SJSA1 (cell line): ENCODE measurements around the gene TSNAX. TPM values are rescaled to one million over a fixed set of nuclear protein-coding genes. Genes with fewer than 3 reads are reported as not detected.
A peak's percentile ranks its signal among the peaks of the same experiment; 100 is the strongest.

ENCODE experiments used
- DNase-seq, 2 experiments: peaks; one replicate each; pipeline ENCODE4 v3.0.0-alpha.2; 2015 to 2020; ENCODE audit warnings: low spot score in 2 of 2, low read depth in 1 of 2
- H3K27ac ChIP-seq: fragments of 250-450 bp; sonication (Bioruptor Pico); 2 replicates; pipeline ENCODE4 v1.5.1; 2020; ENCODE audit warnings: mild to moderate bottlenecking, moderate library complexity
- H3K27me3 ChIP-seq: fragments of 250-450 bp; sonication (Bioruptor Pico); replicated peaks from 2 replicates; pipeline ENCODE4 v1.5.1; 2020; ENCODE audit warnings: mild to moderate bottlenecking, moderate library complexity
- H3K36me3 ChIP-seq: fragments of 250-450 bp; sonication (Bioruptor Pico); 2 replicates; pipeline ENCODE4 v1.5.1; 2020; ENCODE audit warnings: mild to moderate bottlenecking
- H3K4me1 ChIP-seq: fragments of 250-450 bp; sonication (Bioruptor Pico); replicated peaks from 2 replicates; pipeline ENCODE4 v1.6.1; 2021; ENCODE audit warnings: mild to moderate bottlenecking
- H3K4me3 ChIP-seq: fragments of 250-450 bp; sonication (Bioruptor Pico); 2 replicates; pipeline ENCODE4 v1.5.1; 2020; ENCODE audit warnings: mild to moderate bottlenecking
- H3K9me3 ChIP-seq: fragments of 250-450 bp; sonication (Bioruptor Pico); replicated peaks from 2 replicates; pipeline ENCODE4 v1.5.1; 2020; ENCODE audit warnings: mild to moderate bottlenecking
- total RNA-seq: library from RNA; depleted of rRNA; stranded (reverse); fragments of >200 nt; shearing (Covaris generic); gene quantifications from 2 replicates; pipeline ENCODE4 v1.2.3, GENCODE V29; 2014; rRNA removed

TSNAX gene, protein sequence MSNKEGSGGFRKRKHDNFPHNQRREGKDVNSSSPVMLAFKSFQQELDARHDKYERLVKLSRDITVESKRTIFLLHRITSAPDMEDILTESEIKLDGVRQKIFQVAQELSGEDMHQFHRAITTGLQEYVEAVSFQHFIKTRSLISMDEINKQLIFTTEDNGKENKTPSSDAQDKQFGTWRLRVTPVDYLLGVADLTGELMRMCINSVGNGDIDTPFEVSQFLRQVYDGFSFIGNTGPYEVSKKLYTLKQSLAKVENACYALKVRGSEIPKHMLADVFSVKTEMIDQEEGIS
- total RNA-seq, result 33.5 and 52.2 TPM in 2 replicates

DNA sequence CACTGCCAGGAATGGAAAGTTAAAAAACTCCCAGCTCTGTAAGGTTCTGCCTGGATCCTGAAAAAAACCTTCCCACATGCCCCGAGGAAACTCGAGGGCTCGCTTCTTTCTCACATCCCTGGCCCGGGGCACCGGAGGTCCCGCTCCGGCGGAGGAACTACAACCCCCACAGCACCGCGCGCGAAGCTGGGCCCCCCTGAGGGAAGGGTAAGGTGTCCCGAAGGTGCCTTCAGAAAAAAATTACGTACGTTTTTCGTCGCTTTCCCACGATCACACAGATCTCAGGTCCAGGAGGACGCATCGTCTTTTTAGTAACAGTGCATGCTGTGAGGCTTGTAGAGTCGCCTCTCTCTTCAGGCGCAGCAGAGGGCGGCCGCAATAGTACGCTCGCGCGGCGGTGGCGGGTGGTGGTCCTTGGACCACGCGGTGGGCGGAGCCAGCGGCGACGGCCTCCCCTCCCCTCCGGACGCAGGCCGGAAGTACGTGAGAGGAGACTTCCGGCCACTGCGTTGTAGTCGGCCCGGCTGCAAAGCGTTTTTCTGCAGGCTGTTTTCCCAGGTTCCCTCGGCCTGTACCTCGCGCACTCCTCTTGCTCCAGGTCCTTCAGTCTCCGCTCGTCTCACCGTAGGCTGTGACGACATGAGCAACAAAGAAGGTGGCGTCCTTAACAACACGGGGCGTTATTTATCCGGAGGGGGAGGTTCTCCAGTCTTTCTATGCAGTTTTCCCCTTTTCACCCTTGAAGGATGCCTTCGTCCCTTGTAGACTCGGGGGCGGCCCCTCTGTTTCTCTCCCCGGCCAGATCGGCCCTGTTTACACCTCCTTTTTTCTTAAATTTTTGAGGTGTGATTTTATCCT is at the start of gene TSNAX:
Gene TSNAX (plus strand): TSS at position 498 of the 858 bp plus-strand sequence. CDS start 142 bp downstream, at position 640.
- peaks cover 22% of the 10 kb centered on the region for H3K36me3 ChIP-seq
- H3K9me3 ChIP-seq, result no peaks in the 10 kb centered on the region
- peaks cover 15% of the 10 kb centered on the region for H3K4me1 ChIP-seq
- H3K4me3 ChIP-seq, result peak within 1 kb of the TSS; percentile 58
- no peaks in the 10 kb centered on the region for H3K27me3 ChIP-seq
- peak; percentile 92 to 99 for DNase-seq
- peak within 1 kb of the TSS; percentile 99 for H3K27ac ChIP-seq

DNA sequence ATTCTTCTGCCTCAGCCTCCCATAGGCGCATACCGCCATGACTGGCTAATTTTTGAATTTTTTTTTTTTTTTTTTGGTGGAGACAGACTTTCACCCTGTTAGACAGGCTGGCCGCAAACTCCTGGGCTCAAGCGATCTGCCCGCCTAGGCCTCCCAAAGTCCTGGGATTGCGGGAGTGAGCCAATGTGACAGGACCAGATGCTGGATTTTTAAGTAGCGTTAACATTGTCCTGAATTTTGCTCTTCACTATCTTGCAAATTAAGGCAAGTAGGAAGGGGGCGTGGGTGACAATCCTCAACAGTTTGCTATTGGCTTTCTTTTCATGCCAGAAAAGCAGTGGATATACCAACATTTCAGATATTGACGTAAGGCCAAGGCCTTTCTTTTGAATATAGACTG is 49.7 kb upstream of the TSNAX start:
- Histone ChIP-seq H3K36me3 (no peaks in the 10 kb centered on the region), H3K4me3 (no peak overlapping the region), H3K27me3 (0 out of 2 replicates have a peak, but pooled peaks cover 2% of the 10 kb centered on the region), H3K4me1 (no peaks in the 10 kb centered on the region), H3K27ac (no peak overlapping the region), H3K9me3 (no peaks in the 10 kb centered on the region)
- no peak for DNase-seq

DNA sequence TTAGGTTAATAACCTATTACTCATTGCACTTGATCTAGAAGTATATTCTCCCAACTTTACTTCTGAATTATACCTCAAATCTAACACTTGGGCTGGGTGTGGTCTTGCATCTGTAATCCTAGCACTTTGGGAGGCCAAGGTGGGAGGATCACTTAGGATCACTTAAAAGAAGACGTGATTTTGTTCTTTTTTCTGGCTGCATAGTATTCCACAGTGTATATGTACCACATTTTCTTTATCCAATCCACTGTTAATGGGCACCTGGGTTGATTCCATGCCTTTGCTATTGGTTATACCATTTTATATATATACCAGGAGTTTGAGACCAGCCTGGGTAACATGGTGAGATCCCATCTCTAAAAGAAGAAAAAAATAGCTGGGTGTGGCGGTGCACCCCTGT is 48.5 kb upstream of the TSNAX start:
- no peaks in the 10 kb centered on the region for H3K4me1 ChIP-seq
- no peak overlapping the region for H3K4me3 ChIP-seq
- H3K9me3 ChIP-seq, result no peaks in the 10 kb centered on the region
- H3K27ac ChIP-seq, result no peak overlapping the region
- H3K36me3 ChIP-seq, result no peaks in the 10 kb centered on the region
- no peak for DNase-seq
- H3K27me3 ChIP-seq, result 0 out of 2 replicates have a peak, but pooled peaks cover 2% of the 10 kb centered on the region

DNA sequence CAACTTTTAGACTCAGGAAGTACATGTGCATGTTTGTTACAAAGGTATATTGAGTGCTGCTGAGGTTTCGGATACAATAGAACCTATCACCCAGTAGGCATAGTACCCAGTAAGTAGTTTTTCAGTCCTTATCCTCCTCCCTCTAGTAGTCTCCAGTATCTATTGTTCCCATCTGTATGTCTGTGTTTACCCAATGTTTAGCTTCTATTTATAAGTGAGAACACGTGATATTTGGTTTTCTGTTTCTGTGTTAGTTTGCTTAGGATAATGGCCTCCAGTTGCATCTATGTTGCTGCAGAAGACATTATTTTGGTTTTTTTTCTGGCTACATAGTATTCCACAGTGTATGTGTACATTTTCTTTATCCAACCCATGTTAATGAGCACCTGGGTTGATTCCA is 47.2 kb upstream of the TSNAX start:
- no peak overlapping the region for H3K4me3 ChIP-seq
- 0 out of 2 replicates have a peak, but pooled peaks cover 2% of the 10 kb centered on the region for H3K27me3 ChIP-seq
- H3K36me3 ChIP-seq, result no peaks in the 10 kb centered on the region
- no peaks in the 10 kb centered on the region for H3K4me1 ChIP-seq
- H3K27ac ChIP-seq, result no peak overlapping the region
- DNase-seq, result no peak
- no peaks in the 10 kb centered on the region for H3K9me3 ChIP-seq

DNA sequence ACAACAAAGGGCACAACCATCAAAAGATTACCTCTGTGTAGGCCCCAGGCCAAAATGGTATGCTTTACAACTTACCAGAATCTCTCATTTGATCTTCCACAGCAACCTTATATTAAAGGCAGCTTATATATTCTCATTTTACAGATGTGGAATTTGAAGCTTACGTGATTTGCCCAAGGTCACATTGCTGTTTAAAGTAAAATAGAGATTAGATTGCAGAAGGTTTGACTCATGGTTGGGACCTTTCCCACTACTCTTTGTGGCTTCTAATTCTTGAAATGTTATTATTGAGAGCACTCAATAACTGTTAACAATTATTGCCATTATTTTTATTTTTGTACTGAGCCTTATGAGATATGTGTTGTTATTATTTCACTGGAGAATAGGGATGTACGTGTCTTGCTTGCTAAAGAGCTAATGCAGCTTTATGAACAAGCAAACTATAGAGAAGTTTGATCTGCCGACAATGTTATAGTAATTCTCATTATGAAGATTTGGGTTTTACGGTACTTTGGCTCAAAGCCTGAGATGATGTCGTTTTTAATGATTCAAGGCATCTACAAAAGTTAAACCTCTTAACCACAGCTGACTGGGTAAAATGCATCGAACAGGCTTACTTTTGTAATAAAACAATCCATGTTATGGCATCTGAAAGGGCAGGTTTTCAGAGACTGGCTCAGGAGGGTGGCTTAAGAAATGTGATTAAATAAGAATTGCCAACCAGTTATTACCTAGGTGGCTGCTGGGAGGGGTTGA is 43.3 kb upstream of the TSNAX start:
- DNase-seq, result no peak
- Histone ChIP-seq H3K27ac (no peak overlapping the region), H3K27me3 (0 out of 2 replicates have a peak, but pooled peaks cover 2% of the 10 kb centered on the region), H3K9me3 (no peaks in the 10 kb centered on the region), H3K4me1 (no peaks in the 10 kb centered on the region), H3K36me3 (no peaks in the 10 kb centered on the region), H3K4me3 (no peak overlapping the region)

DNA sequence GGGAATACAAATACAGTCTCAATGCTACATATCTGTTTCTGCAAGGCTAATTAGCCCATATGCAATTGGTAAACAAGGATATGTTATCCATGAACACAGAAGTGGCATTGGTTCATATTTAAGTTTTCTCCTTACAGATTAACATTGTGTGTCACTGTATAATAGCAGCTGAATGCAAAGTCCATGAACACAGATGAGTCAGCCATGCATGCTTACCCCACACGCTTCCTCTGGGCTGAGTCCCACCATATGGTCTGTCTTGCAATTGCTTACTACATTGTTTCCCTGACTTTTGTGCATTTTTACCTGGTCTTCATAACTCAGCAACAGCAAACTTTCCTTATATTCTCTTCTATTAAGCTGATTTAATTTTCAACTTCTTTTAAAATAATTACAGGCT is 41.5 kb upstream of the TSNAX start:
- H3K27me3 ChIP-seq, result no peaks in the 10 kb centered on the region
- no peak for DNase-seq

DNA sequence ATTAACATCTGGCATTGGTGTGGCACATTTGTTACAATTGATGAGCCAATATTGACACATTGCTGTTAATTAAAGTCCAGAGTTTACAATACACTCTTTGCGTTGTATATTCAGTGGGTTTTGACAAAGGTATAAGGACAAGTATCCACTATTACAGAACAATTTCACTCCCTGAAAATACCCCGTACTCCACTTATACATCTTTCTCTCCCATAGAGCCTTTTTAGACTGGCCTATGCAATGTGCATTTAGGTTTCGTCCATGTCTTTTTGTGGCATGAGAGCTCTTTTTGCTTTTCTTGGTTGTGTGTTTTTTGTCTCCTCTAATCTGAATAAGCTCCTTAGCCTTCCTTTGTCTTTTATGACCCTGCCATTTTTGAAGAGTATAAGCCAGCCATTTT is 40.6 kb upstream of the TSNAX start:
- no peaks in the 10 kb centered on the region for H3K27me3 ChIP-seq
- H3K36me3 ChIP-seq, result no peaks in the 10 kb centered on the region
- H3K4me3 ChIP-seq, result no peak overlapping the region
- H3K4me1 ChIP-seq, result no peaks in the 10 kb centered on the region
- no peak for DNase-seq
- no peaks in the 10 kb centered on the region for H3K9me3 ChIP-seq
- no peak overlapping the region for H3K27ac ChIP-seq

More for the DNA sequence above, 41.5 kb upstream of the TSNAX start:
- no peaks in the 10 kb centered on the region for H3K4me1 ChIP-seq
- no peaks in the 10 kb centered on the region for H3K9me3 ChIP-seq
- no peak overlapping the region for H3K4me3 ChIP-seq
- no peaks in the 10 kb centered on the region for H3K36me3 ChIP-seq
- H3K27ac ChIP-seq, result no peak overlapping the region

DNA sequence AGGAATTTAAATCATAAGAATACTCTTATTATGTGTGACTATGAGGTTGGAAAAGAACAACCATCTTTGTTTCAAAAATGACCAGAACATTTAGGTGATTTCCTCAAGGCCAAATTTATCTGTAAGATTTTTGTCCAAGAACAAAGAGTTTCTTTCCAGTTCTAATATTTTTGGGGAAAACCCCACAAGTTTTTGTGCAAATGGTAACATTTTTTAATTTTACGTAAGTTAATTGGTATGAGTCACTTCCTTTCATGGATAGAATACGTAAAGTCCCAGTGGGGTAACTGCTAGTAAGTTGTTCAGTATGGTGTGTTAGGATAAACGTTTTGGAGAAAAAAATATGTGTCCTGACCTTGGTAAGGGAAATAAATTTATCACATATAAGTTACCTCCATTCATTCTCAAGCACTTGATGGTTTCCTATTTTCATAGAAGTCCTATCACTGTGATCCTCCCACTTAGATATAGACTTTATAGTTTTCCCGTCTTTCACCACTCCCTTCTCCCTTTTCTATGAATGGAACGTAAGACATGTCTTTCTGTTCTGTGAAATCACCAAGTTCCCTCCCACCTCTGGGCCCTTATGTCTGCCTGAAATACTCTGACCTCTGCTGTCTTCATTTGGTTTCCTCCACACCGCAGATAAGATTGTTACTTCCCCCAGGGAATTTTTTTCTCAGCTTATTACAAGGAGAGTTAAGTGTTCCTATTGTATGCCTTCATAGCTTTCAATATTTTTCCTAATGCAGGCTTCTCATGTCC is 34.9 kb upstream of the TSNAX start:
- peaks cover 7% of the 10 kb centered on the region for H3K4me1 ChIP-seq
- peak overlapping the region; percentile 26 for H3K27ac ChIP-seq
- no peaks in the 10 kb centered on the region for H3K9me3 ChIP-seq
- peak in 1 of 2 experiments; percentile 33 for DNase-seq
- H3K36me3 ChIP-seq, result no peaks in the 10 kb centered on the region
- H3K27me3 ChIP-seq, result no peaks in the 10 kb centered on the region
- H3K4me3 ChIP-seq, result no peak overlapping the region

DNA sequence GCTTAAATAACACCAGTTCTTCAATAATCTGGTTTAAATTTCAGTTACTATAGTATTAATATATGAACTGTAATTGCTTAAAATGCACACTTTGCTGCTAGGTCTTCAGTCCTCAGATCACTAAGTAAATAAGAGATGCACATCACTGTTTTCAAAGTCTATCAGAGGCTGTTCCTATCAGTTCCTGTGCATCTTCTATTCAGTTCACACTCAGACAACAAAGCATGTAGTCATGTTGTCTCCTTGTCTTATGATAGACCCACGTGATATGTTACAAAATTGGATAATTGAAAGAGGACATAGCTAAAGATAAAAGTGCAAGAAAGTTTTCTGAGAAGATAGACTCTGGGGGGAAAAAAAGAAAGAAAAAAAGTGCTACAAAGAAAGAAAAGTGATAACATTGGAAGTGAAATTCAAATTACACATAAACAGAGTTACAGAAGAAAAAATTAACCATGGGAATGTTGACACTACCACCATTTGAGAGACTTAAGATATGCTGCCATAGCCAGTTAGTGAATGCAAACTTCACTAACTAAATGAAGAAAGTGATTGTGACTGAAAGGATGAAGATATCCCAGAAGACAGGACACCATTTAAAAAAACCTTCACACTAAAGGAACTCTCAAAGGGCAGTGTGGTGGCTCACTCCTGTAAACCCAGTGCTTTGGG is 33.9 kb upstream of the TSNAX start:
- Histone ChIP-seq H3K27me3 (no peaks in the 10 kb centered on the region), H3K27ac (no peak overlapping the region), H3K4me1 (peaks cover 7% of the 10 kb centered on the region), H3K4me3 (no peak overlapping the region), H3K36me3 (no peaks in the 10 kb centered on the region), H3K9me3 (no peaks in the 10 kb centered on the region)
- DNase-seq, result no peak

DNA sequence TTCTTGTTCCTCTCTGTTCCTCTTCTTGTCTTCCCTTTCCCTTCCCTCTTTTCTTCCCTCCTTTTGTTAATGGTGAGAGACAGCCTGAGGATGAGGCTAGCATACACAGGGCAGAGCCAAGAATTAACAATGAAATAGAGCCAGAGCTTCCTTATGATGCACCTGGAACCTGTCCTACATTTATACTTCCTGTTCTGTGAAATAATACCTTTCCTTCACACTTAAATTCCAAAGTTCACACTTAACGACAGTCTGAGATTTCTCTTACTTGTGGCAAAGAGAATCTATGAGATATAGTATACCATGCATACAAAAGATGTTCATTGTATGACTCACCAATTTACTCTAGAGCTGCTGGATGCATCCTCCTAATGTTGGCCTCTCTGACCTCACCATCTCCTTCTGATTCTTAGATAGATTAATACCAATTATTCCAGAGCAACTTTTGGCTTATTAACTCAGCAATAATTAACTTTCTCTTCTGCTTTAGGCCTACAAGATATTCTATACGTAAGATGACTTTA is 30.8 kb upstream of the TSNAX start:
- H3K36me3 ChIP-seq, result no peaks in the 10 kb centered on the region
- peaks cover 7% of the 10 kb centered on the region for H3K4me1 ChIP-seq
- no peak overlapping the region for H3K4me3 ChIP-seq
- no peak overlapping the region for H3K27ac ChIP-seq
- H3K27me3 ChIP-seq, result no peaks in the 10 kb centered on the region
- no peaks in the 10 kb centered on the region for H3K9me3 ChIP-seq
- no peak for DNase-seq

DNA sequence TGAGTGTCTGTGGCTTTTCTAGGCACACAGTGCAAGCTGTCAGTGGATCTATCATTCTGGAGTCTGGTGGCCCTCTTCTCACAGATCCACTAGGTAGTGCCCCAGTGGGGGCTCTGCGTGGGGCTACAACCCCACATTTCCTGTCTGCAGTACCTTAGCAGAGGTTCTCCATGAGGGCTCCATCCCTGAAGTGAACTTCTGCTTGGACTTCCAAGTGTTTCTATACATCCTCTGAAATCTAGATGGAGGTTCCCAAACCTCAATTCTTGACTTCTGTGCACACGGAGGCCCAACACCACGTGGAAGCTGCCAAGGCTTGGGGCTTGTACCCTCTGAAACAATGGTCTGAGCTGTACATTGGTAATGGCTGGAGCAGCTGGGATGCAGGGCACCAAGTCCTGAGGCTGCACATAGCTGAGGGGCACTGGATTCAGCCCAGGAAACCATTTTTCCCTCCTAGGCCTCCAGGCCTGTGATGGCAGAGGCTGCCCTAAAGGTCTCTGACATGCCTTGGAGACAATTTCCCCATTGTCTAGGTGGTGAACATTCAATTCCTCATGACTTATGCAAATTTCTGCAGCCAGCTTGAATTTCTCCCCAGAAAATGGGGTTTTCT is 29.2 kb upstream of the TSNAX start:
- Histone ChIP-seq H3K36me3 (no peaks in the 10 kb centered on the region), H3K27me3 (no peaks in the 10 kb centered on the region), H3K4me3 (no peak overlapping the region), H3K4me1 (no peaks in the 10 kb centered on the region), H3K9me3 (no peaks in the 10 kb centered on the region), H3K27ac (no peak overlapping the region)
- DNase-seq, result no peak

DNA sequence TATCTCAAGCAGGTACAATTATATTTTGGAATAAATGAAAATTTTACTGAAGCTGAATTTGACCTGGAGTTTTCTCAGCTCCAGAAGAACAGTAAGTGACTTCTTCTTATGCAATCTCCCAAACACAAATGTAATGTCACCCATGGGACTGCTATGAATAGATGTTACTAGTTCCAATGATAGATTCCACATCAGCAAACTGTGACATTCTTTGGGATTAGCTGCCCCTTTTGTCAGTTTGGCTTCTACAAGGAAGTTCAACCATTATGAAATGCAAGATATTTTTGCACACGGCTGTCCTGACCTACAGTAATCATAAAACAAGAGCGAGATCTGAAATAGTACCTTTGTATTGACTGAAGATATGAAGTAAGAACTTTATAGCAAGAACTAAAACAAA is 27.8 kb upstream of the TSNAX start:
- Histone ChIP-seq H3K36me3 (no peaks in the 10 kb centered on the region), H3K4me3 (no peak overlapping the region), H3K27me3 (no peaks in the 10 kb centered on the region), H3K9me3 (no peaks in the 10 kb centered on the region), H3K27ac (no peak overlapping the region), H3K4me1 (no peaks in the 10 kb centered on the region)
- DNase-seq, result no peak
